ENCODE data around the gene ARHGAP15. TPM values are rescaled to one million over a fixed set of nuclear protein-coding genes. Genes with fewer than 3 reads are reported as not detected.

ARHGAP15 gene
- total RNA-seq, 1 experiment from 2014 or later, result 0.41 TPM

DNA sequence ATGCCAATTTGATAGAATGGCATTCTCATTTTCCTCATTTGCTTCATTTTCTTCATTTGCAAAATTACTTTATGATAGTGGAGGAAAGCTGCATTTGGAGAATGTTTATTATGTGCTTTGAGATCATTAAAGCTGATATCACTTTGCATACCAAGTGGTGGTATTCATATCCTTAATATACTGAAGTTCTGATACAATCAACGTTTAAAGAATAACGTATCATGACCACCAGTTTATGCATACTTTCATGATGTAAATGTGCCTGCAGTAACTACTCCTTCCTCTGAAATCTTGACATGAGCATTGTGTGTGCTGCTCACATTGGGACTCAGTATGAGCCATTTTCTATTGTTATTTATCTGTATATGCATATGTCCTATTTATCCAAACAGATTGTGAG lies 302.1 kb downstream of the ARHGAP15 start:
- no peaks in the 10 kb centered on the region for H3K9me3 ChIP-seq (ENCODE audit: control insufficient read depth, insufficient read depth, low read depth, low read length)
- intact Hi-C loops (cut with micrococcal nuclease; ENCODE audit: unreplicated experiment) (no loop called here), in situ Hi-C loops (cut with HindIII; ENCODE audit: low pct_unique_long_range_greater_than_20kb, low sequenced_read_pairs) (no loop called here)
- ATAC-seq (no peak), DNase-seq (ENCODE audit: low read depth, low spot score) (no peak)
- H3K4me3 ChIP-seq (ENCODE audit: low read depth in 2 of 2, low read length in 2 of 2), result no peak overlapping the region
- H3K27me3 ChIP-seq (ENCODE audit: control insufficient read depth, insufficient read depth, low read length), result no peaks in the 10 kb centered on the region
- CTCF ChIA-PET, result no interaction called here
- H3K27ac ChIP-seq (ENCODE audit: low read length), result no peak overlapping the region
- no peaks in the 10 kb centered on the region for H3K4me1 ChIP-seq (ENCODE audit: control insufficient read depth, insufficient read depth, low read length)
- no TSS peak for BruUV-seq (replicated peaks)
- no peak for TF ChIP-seq POLR2AphosphoS5 (IDR thresholded peaks at IDR 0.05; ENCODE audit: low read depth, low read length)
- POLR2A ChIA-PET, result interaction anchor here (0.7 kb wide), 1 partner anchor 518 kb away, joined by 3 read pairs; no protein-coding TSS in a partner anchor
- H3K36me3 ChIP-seq (ENCODE audit: control insufficient read depth, insufficient read depth, low read length), result no peaks in the 10 kb centered on the region; the same call in 1 of the 2 replicates

DNA sequence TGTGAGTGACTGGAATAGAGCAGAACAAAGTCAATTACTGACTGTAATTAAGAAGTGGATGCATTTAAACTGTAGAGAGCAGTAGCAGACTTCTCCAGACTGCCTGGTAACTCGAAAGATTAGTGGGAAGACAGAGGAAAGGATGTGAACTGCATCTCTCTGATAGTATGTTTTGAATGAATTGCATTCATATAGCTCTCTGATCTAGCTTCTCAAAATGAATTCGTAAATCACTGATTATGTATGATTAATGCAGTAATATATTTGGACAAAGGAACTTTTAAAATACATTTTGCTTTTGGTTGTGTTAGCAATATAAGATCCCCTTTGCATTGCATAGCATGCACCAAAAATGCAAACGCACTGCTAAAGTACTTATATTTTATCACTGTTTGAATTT lies 304.0 kb downstream of the ARHGAP15 start:
- BruUV-seq (replicated peaks), result no TSS peak

DNA sequence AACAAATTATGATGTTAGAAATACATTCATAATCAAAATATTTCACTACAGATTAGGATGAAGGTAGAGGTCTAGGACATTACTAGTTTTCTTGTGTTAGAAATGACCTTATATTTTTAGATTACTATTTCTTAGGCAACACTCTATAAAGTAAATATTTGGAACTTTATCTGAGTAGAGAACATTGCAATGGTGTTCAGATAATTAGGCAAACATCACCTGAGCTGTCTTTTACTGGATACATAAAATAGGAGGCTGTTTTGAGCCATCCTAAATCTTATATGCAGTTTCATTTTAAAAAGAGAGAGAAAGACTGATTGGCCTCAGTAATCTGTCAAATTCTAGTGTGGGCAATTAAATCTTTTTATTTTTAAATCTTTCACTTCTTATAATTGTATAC lies 304.6 kb downstream of the ARHGAP15 start:
- no peaks in the 10 kb centered on the region for H3K9me3 ChIP-seq (ENCODE audit: control insufficient read depth, insufficient read depth, low read depth, low read length)
- TF ChIP-seq, protein P1, sequence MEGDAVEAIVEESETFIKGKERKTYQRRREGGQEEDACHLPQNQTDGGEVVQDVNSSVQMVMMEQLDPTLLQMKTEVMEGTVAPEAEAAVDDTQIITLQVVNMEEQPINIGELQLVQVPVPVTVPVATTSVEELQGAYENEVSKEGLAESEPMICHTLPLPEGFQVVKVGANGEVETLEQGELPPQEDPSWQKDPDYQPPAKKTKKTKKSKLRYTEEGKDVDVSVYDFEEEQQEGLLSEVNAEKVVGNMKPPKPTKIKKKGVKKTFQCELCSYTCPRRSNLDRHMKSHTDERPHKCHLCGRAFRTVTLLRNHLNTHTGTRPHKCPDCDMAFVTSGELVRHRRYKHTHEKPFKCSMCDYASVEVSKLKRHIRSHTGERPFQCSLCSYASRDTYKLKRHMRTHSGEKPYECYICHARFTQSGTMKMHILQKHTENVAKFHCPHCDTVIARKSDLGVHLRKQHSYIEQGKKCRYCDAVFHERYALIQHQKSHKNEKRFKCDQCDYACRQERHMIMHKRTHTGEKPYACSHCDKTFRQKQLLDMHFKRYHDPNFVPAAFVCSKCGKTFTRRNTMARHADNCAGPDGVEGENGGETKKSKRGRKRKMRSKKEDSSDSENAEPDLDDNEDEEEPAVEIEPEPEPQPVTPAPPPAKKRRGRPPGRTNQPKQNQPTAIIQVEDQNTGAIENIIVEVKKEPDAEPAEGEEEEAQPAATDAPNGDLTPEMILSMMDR (IDR thresholded peaks at IDR 0.05), result no peak
- TF ChIP-seq, protein P2, sequence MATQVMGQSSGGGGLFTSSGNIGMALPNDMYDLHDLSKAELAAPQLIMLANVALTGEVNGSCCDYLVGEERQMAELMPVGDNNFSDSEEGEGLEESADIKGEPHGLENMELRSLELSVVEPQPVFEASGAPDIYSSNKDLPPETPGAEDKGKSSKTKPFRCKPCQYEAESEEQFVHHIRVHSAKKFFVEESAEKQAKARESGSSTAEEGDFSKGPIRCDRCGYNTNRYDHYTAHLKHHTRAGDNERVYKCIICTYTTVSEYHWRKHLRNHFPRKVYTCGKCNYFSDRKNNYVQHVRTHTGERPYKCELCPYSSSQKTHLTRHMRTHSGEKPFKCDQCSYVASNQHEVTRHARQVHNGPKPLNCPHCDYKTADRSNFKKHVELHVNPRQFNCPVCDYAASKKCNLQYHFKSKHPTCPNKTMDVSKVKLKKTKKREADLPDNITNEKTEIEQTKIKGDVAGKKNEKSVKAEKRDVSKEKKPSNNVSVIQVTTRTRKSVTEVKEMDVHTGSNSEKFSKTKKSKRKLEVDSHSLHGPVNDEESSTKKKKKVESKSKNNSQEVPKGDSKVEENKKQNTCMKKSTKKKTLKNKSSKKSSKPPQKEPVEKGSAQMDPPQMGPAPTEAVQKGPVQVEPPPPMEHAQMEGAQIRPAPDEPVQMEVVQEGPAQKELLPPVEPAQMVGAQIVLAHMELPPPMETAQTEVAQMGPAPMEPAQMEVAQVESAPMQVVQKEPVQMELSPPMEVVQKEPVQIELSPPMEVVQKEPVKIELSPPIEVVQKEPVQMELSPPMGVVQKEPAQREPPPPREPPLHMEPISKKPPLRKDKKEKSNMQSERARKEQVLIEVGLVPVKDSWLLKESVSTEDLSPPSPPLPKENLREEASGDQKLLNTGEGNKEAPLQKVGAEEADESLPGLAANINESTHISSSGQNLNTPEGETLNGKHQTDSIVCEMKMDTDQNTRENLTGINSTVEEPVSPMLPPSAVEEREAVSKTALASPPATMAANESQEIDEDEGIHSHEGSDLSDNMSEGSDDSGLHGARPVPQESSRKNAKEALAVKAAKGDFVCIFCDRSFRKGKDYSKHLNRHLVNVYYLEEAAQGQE (IDR thresholded peaks at IDR 0.05; ENCODE audit: insufficient read depth in 1 of 2, low read depth in 2 of 2, low read length in 1 of 2), result no peak
- TF ChIP-seq TCF7L2 (IDR thresholded peaks at IDR 0.05; ENCODE audit: low read depth, low read length), result no peak
- TF ChIP-seq SIN3A (IDR thresholded peaks at IDR 0.05; ENCODE audit: borderline replicate concordance, insufficient read depth, low read depth, low read length), result no peak
- no peak for TF ChIP-seq POLR2AphosphoS5 (IDR thresholded peaks at IDR 0.05; ENCODE audit: low read depth, low read length)
- POLR2A ChIA-PET, result no interaction called here
- intact Hi-C loops (cut with micrococcal nuclease; ENCODE audit: unreplicated experiment), result no loop called here
- in situ Hi-C loops (cut with HindIII; ENCODE audit: low pct_unique_long_range_greater_than_20kb, low sequenced_read_pairs), result no loop called here
- H3K27ac ChIP-seq (ENCODE audit: low read length), result no peak overlapping the region
- H3K4me1 ChIP-seq (ENCODE audit: control insufficient read depth, insufficient read depth, low read length), result no peaks in the 10 kb centered on the region
- H3K4me3 ChIP-seq (ENCODE audit: low read depth in 2 of 2, low read length in 2 of 2), result no peak overlapping the region
- no peak for DNase-seq (ENCODE audit: low read depth, low spot score)
- BruUV-seq (replicated peaks), result no TSS peak
- H3K36me3 ChIP-seq (ENCODE audit: control insufficient read depth, insufficient read depth, low read length), result no peaks in the 10 kb centered on the region; the same call in 1 of the 2 replicates
- CTCF ChIA-PET, result no interaction called here
- no peak for ATAC-seq
- no peaks in the 10 kb centered on the region for H3K27me3 ChIP-seq (ENCODE audit: control insufficient read depth, insufficient read depth, low read length)

More for the DNA sequence above, 304.0 kb downstream of the ARHGAP15 start:
- POLR2A ChIA-PET, result no interaction called here
- Histone ChIP-seq H3K36me3 (ENCODE audit: control insufficient read depth, insufficient read depth, low read length) (no peaks in the 10 kb centered on the region; the same call in 1 of the 2 replicates), H3K4me1 (ENCODE audit: control insufficient read depth, insufficient read depth, low read length) (no peaks in the 10 kb centered on the region), H3K27ac (ENCODE audit: low read length) (no peak overlapping the region), H3K9me3 (ENCODE audit: control insufficient read depth, insufficient read depth, low read depth, low read length) (no peaks in the 10 kb centered on the region), H3K4me3 (ENCODE audit: low read depth in 2 of 2, low read length in 2 of 2) (no peak overlapping the region), H3K27me3 (ENCODE audit: control insufficient read depth, insufficient read depth, low read length) (no peaks in the 10 kb centered on the region)
- DNase-seq (ENCODE audit: low read depth, low spot score) (no peak), ATAC-seq (no peak)
- in situ Hi-C loops (cut with HindIII; ENCODE audit: low pct_unique_long_range_greater_than_20kb, low sequenced_read_pairs), result no loop called here
- TF ChIP-seq, protein P1 (IDR thresholded peaks at IDR 0.05), result no peak; the same call in 1 of the 2 replicates
- TF ChIP-seq, protein P2 (IDR thresholded peaks at IDR 0.05; ENCODE audit: insufficient read depth in 1 of 2, low read depth in 2 of 2, low read length in 1 of 2), result no peak
- no peak for TF ChIP-seq POLR2AphosphoS5 (IDR thresholded peaks at IDR 0.05; ENCODE audit: low read depth, low read length)
- no peak for TF ChIP-seq TCF7L2 (IDR thresholded peaks at IDR 0.05; ENCODE audit: low read depth, low read length)
- no peak for TF ChIP-seq SIN3A (IDR thresholded peaks at IDR 0.05; ENCODE audit: borderline replicate concordance, insufficient read depth, low read depth, low read length)
- intact Hi-C loops (cut with micrococcal nuclease; ENCODE audit: unreplicated experiment), result no loop called here
- CTCF ChIA-PET, result no interaction called here
